GM21576 (cell line): ENCODE results near the gene ALG12.

Experiments
- ATAC-seq: cut with Tn5 transposase; IDR thresholded peaks from one replicate; pipeline ENCODE4 v1.9.1; 2021; ENCODE audit warnings: mild to moderate bottlenecking, moderate library complexity; ENCODE audit not compliant: unreplicated experiment

ALG12 gene

DNA sequence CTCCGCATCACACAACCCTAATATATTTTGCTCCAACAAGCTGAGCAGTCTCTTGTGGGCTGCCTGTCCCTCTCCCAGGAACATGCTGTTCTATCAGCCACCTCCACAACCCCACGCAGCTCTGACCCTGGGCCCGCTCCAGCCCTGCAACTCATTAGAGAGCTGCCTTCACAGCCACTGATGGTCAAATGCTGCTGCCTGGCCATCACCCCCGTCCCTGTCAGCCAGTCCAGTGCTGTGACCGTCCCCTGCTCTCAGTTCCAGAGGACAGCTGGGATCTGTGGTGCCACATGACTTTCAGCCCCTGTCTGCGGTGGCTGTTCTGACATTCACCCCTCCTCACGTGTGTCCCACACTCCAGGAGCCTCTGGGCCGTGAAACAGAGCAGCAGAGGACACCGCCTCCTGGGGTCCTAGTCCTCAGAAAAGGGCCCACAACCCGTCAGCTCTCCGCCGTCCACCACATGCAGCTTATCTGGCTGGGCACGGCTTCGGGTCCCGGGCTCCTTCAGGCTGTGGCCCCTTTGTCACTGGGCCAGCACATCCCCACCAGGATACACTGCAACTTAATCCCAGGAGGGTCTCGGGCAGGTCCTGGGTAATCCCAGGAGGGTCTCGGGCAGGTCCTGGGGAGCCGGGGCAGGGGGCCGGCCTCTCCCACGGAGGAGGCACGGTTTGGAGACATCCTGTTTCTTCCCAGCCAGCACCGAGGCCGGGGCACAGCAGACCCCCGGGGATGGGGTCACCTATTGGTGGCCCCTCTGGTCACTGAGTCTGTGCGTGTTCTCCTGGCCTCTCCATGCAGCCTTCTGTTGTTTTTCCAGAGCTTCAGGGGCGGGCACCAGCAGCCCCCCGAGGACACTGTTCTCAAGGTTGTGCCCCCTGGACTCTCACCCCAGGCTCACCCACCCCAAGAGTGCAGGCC lies 15.3 kb upstream of the ALG12 start:
- ATAC-seq, result no peak

DNA sequence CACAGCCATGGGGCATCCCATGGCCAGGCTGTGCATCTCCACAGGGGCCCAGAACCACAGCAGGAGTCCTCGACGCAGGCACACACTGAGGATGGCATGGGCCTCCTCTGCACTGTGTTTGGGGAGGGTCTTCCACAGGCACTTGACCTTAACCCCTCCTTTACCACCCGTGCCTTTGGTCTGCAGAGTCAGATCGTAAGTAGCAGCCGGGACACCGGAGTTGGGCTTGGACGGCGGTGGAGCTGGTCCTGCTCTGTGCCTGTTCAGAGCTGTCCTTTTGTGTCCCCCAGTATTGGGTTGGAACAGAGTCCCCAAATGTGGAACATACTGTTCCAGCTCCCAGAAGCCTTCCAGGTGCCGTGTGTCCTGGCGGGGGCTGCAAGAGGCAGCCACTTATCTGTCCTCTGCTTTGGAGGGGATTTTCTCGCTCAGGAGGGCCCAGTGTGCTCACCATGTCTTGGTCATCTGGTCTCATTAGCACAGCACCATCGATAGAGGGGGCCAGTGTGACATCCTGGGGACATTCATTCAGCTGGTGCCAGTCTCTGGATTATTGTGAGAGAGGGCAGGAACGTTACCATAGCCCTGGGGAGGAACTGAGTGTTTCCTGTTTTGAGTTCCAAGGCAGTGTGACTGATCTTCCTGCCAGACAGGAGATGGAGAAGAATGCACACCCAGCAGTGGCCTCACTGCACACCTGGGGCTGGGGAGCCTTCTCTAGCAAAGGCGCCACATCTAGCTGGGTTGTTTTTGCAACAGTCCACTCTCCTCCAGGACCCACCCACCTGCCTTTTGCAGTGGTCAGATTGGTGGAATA lies 12.6 kb upstream of the ALG12 start:
- ATAC-seq, result no peak

DNA sequence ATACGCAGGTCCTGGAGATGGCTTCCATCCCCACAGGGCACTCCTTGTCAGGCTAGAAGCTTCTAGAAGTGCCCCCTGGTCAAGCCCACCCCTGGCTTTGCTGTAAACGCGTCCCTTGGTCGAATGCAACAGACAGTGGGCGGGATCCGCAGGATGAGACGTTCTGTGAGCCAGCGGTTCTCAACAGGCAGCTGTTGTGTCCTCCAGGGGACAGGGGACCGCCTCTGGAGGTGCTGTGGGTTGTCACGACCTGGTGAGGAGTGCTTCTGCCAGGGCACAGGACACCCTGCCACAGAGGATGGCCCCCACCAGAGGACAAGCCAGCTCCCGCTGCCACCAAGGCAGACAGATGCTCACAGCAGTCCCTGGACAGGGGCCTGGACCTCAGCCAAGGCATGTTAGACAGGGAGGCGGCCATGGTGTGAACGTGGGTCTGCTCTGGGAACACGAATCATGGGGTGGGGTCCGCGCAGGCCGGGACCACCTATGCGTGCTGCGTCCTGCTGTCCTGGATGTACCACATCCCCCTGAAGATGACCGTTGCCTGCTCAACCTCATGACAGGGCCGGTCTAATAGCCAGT lies 11.8 kb upstream of the ALG12 start:
- ATAC-seq, result no peak

DNA sequence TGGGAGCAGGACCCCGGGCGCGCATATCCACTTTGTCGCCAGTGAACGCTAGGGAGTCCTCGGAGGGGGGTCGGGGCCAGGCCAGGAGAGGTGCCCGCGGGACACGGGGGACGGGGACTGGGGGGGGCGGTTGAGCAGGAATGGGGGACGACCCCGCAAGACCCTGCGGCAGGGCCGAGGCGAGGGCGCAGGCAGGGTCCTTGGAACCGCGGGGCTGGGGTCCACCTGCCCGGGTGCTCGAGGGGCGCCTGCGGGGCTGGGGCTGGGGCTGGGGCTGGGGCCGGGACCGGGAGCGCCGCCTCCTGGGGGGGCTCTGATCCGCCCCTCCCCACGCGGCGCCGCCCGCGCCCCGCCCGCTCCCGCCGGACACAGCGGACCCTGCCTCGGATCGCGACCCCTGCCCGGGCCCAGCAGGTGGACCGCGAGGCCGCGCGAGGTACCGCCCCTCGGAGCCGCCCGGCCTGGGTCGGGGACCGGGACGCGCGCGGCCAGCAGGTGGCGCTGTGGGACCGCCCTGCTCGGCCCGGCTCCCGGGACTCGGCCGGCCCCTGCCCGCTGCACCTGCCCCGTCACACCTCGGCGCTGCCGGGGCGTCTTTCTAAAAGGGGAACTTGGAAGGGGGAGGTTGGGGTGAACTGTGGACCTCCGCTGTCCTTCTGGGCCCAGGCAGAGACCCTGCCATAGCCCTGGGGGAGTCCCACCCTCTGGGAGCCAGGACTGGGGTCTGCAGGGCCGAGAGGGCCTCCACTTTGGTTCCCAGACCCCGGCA lies 11.2 kb upstream of the ALG12 start:
- no peak for ATAC-seq

DNA sequence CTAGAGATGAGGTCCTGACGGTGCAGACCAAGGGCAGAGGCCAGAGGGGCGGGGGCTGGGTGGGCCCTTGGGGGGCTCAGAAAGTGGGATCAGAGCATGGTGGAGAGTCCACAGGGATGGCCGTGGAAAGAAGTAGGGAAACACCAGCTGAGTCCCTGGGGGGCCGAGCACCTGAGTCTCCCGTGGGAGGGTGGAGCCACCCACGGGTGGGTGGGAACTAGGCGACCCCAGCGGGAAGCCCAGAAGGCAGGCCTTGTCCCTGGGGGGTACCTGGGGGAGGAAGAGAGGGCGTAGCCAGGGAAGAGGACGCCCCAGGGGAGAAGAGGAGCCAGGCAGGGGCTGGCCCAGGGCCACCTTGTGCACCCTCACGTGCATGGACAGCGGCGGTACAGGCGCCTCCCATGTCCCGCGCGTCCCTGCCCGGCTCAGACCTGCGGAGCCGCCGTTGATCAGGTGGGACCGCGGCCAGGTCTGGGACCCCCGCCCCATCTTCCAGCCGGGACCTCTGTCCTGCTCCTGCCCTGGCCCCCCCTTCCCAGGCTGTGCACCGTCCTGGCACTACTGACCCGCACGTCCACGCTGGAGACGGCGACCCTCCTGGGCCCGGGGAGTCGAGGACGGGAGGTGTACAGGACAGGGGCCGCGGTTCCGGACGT lies 10.4 kb upstream of the ALG12 start:
- ATAC-seq, result no peak

DNA sequence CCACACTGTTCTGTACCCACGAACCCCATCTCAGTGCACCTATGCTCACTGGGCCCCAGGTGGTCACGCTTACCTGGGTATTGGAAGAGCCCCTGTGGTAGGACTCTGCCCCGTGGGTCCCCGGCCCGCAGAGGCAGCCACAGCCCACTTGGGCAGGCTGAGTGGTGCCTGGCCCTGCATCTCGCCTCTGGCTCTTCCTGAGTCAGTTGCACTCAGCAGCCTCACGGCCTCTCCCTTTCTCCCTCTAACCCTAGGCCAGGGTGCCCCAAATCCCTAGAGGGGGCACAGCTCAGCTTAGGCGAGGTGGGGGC lies 9.9 kb upstream of the ALG12 start:
- no peak for ATAC-seq

DNA sequence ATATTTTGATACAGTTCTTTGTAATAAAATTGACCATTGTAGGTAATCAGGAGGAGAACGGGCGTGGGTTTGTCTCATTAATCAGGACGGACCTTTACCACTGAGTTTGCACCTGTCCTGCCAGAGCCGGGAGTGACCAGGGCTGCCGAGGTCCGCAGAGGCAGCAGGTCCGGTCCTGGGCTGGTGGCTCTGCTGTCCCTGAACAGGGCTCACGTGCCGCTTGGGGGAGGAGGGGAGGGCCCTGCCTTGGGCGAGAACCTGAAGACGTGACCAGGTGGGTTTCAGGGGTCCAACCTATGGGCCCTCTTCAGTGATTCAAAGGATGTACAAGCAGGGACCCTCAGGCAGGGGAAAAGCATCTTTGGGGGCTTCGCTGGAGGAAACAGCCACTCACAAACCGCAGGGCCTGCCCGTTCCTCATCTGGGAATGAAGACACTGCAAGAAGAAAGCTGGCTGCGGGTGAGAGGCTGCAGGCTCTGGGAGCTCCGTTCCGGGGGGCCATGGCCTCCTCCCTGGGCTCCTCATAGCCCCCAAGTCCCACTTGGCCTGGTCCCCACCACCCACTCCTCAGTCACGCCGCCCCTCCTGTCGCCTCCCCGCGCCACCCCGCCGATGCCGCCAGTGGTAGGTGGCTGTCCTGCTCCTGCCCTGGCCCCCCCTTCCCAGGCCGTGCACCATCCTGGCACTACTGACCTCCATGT lies 9.4 kb upstream of the ALG12 start:
- ATAC-seq, result no peak

DNA sequence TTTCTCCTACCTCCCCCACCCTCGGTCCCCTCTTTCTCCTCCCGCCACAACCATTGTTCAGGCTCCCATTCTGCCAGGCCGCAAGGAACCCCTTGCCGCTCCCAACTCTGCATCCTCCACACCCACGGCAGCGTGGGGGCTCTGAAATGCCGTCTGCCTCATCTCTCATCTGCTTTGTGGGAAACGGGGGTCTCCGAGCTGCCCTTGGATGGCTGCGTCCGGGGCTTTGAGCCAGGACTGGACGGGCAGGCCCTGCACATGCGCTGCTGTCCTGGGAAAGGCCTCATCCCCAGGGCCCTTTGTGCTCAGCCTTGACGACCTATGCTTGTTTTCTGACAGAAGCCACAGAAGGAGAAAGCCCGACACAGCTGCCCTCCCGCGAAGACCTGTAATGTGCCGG lies 8.7 kb upstream of the ALG12 start:
- ATAC-seq, result no peak

DNA sequence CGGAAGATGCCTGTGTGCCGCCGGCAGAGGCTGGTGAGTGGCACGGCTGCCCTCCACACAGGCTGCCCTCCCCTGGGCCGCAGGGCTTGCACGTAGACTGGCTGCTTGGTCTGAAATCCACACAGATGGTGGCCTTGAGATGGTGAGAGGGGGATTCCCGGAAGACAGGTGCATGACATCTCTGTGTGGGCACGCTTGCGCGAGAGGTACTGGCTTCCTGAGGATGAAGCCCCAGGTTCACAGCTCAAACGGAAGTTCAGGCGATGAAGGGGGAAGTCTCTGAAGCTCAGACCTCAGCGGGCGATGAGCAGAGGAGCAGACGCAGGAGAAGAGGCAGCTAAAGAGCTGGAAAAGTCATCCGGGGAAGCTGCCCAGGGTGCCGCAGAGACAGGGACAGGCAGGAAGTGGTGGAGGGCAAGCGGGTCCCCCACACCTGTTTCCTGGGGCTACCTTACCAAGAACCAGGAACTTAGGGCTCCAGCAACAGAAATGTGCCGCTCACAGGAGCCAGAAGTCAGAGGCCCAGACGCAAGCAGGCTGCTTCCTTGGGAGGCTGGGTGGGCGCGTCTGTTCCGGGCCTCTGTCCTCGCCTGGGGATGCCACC lies 7.4 kb upstream of the ALG12 start:
- no peak for ATAC-seq

DNA sequence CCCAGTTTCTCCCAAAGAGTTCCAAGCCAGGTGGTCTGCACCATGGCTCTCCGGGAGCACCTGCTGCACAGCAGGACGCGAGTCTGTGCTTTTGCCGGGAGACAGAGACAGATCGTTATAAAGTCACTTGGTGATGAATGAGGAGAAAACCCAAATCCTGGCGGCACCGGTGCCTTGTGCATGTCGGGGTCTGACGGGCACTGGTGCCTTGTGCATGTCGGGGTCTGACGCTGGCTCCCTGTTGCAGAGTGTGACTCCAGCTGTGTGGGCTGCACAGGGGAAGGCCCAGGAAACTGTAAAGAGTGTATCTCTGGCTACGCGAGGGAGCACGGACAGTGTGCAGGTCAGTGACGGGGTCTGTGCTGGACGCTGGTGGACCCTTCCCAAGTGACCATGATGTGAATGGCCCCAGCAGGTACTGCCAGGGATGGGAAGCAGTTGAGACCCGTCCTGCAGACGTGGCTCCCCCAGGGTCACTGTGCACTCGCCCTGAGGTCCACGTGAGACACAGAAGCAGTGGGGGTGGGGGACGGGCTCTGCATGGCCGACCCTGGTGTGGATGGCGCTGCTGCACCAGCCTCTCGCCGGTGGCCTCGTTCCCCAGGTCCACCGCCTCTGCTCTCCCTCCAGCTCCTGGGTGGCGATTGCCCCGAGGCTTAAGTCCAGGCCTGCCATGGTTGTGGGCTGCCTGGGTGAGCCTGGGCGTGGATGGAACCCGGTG lies 6.0 kb upstream of the ALG12 start:
- ATAC-seq, result no peak

DNA sequence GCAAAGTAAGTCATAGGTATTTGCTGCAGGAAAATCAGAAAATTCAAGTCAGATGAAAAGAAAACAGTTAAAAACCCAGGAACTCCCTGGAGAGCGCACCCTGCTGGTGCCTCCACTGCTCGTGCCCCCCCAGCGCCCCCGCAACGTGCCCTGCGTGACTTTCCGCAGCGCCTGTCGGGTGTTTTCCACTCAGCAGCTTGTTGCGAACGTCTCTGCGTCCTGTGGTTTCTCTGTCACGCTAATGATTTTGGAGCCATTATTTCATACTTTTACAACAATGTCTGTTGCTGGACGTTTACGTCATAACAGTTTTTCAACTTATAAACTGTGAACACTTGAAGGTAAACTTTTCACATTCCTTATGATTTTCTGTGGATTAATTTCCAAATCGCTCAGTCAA lies 5.2 kb upstream of the ALG12 start:
- no peak for ATAC-seq

DNA sequence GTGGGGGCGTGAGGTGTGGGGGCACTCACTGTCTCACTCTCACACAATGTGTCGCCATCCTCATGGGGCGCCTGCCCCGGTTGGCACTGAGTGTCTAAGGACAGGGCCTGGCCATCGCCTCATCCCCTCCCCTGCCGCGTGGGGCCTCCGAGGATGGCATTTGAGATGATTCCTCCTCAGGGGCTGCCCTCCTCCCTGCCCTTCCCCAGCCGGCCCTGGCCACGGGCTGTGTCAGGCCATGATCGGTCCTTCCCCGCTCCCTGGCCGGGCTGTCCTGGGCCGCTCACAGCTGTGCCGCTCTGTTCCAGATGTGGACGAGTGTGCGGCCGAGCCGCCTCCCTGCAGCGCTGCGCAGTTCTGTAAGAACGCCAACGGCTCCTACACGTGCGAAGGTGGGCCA lies 4.7 kb upstream of the ALG12 start:
- no peak for ATAC-seq

DNA sequence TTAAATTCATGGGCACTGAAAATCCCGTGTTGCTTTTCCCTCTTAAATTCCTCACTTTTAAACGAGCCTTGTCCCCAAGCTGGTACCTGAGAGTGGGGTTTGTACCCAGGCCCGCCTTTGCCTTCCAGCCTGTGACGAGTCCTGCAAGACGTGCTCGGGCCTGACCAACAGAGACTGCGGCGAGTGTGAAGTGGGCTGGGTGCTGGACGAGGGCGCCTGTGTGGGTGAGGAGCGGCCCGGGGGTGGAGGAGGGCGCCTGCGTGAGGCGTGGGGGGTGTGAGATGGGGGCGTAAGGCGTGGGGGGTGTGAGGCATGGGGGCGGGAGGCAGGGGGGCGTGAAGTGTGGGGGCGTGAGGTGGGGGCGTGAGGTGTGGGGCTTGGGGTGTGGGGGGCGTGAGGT lies 4.2 kb upstream of the ALG12 start:
- no peak for ATAC-seq

DNA sequence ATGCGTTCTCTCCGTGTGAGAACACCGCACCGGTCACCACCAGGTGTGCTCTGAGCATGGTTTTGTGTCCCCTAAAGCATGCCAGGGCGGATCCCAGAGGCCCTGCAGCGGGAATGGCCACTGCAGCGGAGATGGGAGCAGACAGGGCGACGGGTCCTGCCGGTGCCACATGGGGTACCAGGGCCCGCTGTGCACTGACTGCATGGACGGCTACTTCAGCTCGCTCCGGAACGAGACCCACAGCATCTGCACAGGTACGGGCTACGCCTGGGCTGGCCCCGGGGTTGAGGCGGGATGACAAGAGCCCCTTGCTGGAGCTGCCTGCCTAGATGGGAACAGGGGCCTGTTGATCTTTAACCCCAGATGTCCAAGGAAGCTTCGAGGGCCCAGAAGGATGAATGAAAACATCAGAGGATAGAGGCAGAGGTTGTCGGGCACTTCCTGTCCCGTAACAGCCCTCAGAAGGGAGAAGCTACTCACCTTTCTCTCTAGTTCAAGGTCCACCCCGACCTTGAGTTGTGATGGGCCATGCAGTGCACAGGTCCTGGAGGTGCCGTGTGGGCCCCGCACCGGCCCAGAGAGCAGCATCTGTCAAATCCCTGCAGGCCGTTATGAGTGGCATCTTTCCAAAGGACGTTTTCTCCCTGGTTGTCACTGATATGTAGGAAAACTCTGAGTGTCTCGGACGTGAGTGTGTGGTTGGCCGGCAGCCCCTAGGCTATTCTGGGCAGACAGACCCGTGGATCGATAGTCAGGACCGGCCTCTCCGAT lies 3.5 kb upstream of the ALG12 start:
- ATAC-seq, result no peak

DNA sequence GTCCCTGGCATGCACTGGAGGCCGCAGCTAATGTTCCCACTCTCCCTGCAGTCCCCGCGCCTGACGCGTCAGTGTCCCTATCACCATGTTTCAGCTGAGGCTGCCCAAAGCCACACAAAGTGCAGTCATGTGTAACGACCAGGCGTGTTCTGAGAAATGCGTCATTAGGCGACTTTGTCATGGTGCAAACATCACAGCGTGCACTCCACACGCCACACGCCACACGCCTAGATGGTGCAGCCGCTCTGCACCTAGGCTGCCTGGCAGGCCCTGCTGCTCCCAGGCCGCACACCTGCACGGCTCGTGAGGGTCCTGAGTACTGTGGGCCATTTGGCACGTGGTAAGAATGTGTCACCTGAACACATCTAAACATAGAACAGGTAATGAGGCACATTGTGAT lies 2.6 kb upstream of the ALG12 start:
- ATAC-seq, result no peak

DNA sequence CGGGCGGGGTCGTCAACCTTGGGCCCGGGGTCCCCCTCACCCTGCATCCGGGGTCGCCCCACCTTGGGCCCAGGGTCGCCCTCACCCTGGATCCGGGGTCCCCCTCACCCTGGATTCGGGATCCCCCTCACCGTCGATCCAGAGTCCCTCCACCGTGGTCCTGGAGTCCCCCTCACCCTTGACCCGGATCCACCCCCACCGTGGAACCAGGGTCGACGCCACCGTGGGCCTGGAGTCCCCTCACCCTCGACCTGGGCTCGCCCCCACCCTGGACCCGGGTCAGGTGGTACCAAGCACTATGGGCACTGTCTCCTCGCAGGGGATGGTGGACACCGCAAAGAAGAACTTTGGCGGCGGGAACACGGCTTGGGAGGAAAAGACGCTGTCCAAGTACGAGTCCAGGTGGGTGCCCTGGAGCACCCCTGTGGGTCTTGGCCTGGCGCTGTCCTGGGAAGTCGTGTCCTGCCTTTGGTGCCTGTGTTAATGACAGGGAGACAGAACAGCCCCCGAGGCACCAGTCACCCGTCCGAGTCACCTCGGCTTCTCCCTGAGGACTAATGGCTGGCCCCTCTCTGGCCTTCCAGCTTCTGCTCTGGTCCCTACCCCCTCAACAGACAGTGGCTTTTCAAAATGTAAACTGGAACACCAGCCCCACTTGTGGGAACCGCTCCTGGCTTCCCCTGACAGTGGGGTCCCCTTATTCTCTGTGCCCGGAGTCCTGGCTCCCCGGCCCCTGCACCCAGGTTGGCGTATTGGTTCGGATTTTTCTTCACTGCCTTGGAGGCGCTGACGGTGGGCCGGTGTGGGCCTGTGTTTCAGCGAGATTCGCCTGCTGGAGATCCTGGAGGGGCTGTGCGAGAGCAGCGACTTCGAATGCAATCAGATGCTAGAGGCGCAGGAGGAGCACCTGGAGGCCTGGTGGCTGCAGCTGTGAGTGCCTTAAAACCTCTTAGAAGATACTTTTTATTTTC lies 958 bp upstream of the ALG12 start:
- no peak for ATAC-seq

DNA sequence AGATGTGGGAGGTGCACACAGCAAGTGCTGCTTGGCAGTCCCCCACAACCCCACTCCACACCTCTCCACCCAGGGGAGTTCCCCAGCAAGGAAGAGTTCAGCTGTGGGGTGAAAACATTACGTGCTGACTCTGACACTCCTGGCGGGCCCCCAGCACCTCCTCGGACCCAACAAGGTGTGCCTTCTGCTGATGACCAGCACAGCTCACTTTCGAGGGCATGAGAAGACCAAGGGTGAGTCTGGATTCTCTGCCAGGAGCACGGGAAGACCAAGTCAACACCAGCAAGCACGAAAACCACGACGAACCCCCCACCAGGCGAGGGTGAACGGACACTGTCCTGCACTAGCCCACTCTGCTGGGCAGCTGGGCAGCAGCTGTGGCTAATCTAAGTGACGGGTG lies 1.4 kb downstream of the ALG12 start:
- ATAC-seq, result no peak
